Keratinocyte (primary cell): ENCODE results near the gene SNAPC4. TPM values are rescaled to one million over a fixed set of nuclear protein-coding genes. Genes with fewer than 3 reads are reported as not detected.

Experiments used
- DNase-seq: peaks from one replicate; pipeline ENCODE4 v3.0.0-alpha.2; 2011; ENCODE audit warnings: low read depth, missing footprints, low spot score
- FAIRE-seq: peaks from 2 replicates; lab custom pipeline; 2011; peaks lifted over from hg19 to GRCh38; lab: Jason Lieb, UNC
- H2AFZ ChIP-seq: 2 replicates; pipeline ENCODE4 v1.6.0; 2012; ENCODE audit warnings: low read length, control low read depth, inconsistent platforms; ENCODE audit not compliant: control insufficient read depth
- H3K27ac ChIP-seq: 2 replicates; pipeline ENCODE4 v1.5.1; 2011; ENCODE audit warnings: low read length; ENCODE audit not compliant: control insufficient read depth, insufficient read depth
- H3K27me3 ChIP-seq: 3 replicates; pipeline ENCODE4 v1.6.0; 2011; ENCODE audit warnings: low read length; ENCODE audit not compliant: control insufficient read depth, insufficient read depth; ENCODE audit errors: extremely low read depth
- H3K36me3 ChIP-seq, 2 experiments: 2 replicates in 1 of 2; 3 replicates in 1 of 2; pipeline ENCODE4 v1.5.1; 2011; ENCODE audit warnings: low read length in 2 of 2, mild to moderate bottlenecking in 1 of 2; ENCODE audit not compliant: control insufficient read depth in 2 of 2, insufficient read depth in 2 of 2; ENCODE audit errors: extremely low read depth in 1 of 2
- H3K4me1 ChIP-seq: 3 replicates; pipeline ENCODE4 v1.5.1; 2011; ENCODE audit warnings: low read length; ENCODE audit not compliant: control insufficient read depth, insufficient read depth; ENCODE audit errors: extremely low read depth
- H3K4me2 ChIP-seq: 3 replicates; pipeline ENCODE4 v1.6.0; 2011; ENCODE audit warnings: low read depth, low read length; ENCODE audit not compliant: control insufficient read depth, insufficient read depth; ENCODE audit errors: extremely low read depth
- H3K4me3 ChIP-seq, 3 experiments: fragments of 200-600 bp in 1 of 3; sonication (generic) in 1 of 3; 2 replicates in 2 of 3; 3 replicates in 1 of 3; pipeline ENCODE4 v1.5.1; 2011 to 2016; ENCODE audit warnings: low read length in 3 of 3, mild to moderate bottlenecking in 3 of 3, control low read depth in 2 of 3, inconsistent platforms in 1 of 3, low read depth in 1 of 3, mixed read lengths in 1 of 3, mixed run types in 1 of 3, moderate library complexity in 1 of 3; ENCODE audit not compliant: control insufficient read depth in 2 of 3, insufficient read depth in 2 of 3; ENCODE audit errors: extremely low read depth in 1 of 3
- H3K79me2 ChIP-seq: 2 replicates; pipeline ENCODE4 v1.6.0; 2012; ENCODE audit warnings: low read length; ENCODE audit not compliant: control insufficient read depth, insufficient read depth
- H3K9ac ChIP-seq: 3 replicates; pipeline ENCODE4 v1.6.0; 2011; ENCODE audit warnings: low read length; ENCODE audit not compliant: control insufficient read depth, insufficient read depth; ENCODE audit errors: extremely low read depth
- H3K9me1 ChIP-seq: 3 replicates; pipeline ENCODE4 v1.6.0; 2011; ENCODE audit warnings: low read length; ENCODE audit not compliant: control insufficient read depth, insufficient read depth; ENCODE audit errors: extremely low read depth
- H3K9me3 ChIP-seq: 2 replicates; pipeline ENCODE4 v1.5.1; 2012; ENCODE audit warnings: low read depth, low read length; ENCODE audit not compliant: control insufficient read depth
- H4K20me1 ChIP-seq: 3 replicates; pipeline ENCODE4 v1.6.0; 2011; ENCODE audit warnings: low read length; ENCODE audit not compliant: control insufficient read depth, insufficient read depth; ENCODE audit errors: extremely low read depth
- CTCF ChIP-seq, 3 experiments: IDR thresholded peaks in 1 of 3; conservative IDR thresholded peaks in 1 of 3; optimal IDR thresholded peaks in 1 of 3; 2 replicates in 2 of 3; 3 replicates in 1 of 3; pipeline versions ENCODE3 to v1.5.1; 2011; ENCODE audit warnings: low read length in 3 of 3, mild to moderate bottlenecking in 3 of 3, moderate library complexity in 2 of 3, control low read depth in 1 of 3, inconsistent platforms in 1 of 3; ENCODE audit not compliant: insufficient read depth in 2 of 3; ENCODE audit errors: extremely low read depth in 1 of 3
- EZH2 ChIP-seq: IDR thresholded peaks from one replicate; pipeline ENCODE4 v1.6.1; 2012; ENCODE audit warnings: inconsistent platforms, mild to moderate bottlenecking, low read length, moderate library complexity
- dilution Hi-C: fragments of 300-500 bp; cut with MboI; formaldehyde crosslinking; loops from one replicate; pipeline ENCODE4 v1.7.0; 2020; ENCODE audit warnings: low sequenced_read_pairs; ENCODE audit not compliant: extremely low pct_ligation_motif_present
- polyA plus RNA-seq, 5 experiments: library from polyadenylated mRNA; depleted of rRNA in 3 of 5; stranded (reverse) in 3 of 5; stranded (forward) in 1 of 5; unstranded in 1 of 5; fragments of >200 nt; gene quantifications; 1 replicate in 1 of 5; 2 replicates in 3 of 5; 3 replicates in 1 of 5; pipeline versions ENCODE4 v1.2.1 to v1.2.3, GENCODE V29; 2011 to 2012; ENCODE audit warnings: missing spikeins in 2 of 5, low read depth in 1 of 5, low replicate concordance in 1 of 5

The SNAPC4 gene
- polyA plus RNA-seq, 1 donor (not counting 4 experiments of a cell fraction or from before 2014, with no cell fraction given), result 3.6 TPM

GRCh38 chr9:136392538-136393449 lies 7.2 kb downstream of the SNAPC4 start:
- H3K27ac ChIP-seq, result no peak overlapping the region
- peaks cover 15% of the 10 kb centered on the region for H3K79me2 ChIP-seq
- no peaks in the 10 kb centered on the region for H4K20me1 ChIP-seq
- no peak overlapping the region for H3K4me3 ChIP-seq
- H3K4me1 ChIP-seq, result no peaks in the 10 kb centered on the region
- no peaks in the 10 kb centered on the region for H3K9me1 ChIP-seq
- dilution Hi-C loops, result no loop called here
- no peak overlapping the region for H3K4me2 ChIP-seq
- FAIRE-seq, result no peak
- no peaks in the 10 kb centered on the region for H3K27me3 ChIP-seq
- H3K9ac ChIP-seq, result no peak overlapping the region
- H3K9me3 ChIP-seq, result no peaks in the 10 kb centered on the region
- no peak overlapping the region for H2AFZ ChIP-seq
- no peak for DNase-seq
- TF ChIP-seq EZH2 (no peak), CTCF (optimal IDR thresholded peaks at IDR 0.05 in 1 of 3, IDR thresholded peaks at IDR 0.05 in 1 of 3, conservative IDR thresholded peaks at IDR 0.05 in 1 of 3; ENCODE audit: extremely low read depth in 1 of 3, insufficient read depth in 2 of 3, low read length in 3 of 3) (no peak)
- peaks cover 50 to 68% of the 10 kb centered on the region in 2 experiments for H3K36me3 ChIP-seq

DNA sequence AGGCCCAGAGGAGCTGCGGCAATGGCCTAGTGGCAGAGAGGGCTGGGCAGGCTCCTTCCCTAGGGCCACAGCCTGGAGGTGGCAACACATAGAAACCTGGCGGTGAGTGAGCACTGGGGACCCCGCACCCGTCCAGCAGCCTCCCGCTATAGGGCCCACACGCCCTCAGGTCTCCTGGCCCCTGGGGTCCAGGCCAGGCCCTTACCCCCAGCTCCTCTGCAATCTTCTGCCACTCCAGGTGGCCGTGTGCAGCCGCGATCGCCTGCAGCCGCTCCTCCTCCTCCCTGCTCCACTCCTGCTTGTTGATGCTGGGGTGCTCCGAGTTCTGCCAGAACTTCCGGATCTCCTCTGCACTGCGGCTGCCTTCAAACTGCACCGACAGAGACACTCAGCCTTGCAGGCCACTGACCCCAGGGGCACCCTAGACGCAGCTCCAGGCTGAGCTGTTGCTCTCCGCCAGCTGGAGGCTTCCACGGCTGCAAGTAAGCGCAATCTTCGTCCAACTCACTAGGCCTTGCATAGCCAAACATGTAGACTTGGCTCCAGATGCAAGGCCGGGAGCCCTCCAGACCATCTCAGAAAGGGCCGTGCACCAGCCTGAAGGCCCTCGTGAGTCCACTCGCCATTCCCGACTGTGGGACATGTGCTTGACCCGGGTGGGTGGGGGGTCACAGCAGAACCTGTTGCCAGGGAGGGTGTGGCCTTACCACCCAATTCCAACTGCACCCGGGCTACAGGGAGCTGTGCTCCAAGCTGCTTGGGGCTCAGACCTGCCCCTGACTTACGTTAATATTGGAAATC lies 8.0 kb downstream of the SNAPC4 start:
- Histone ChIP-seq H3K9ac (no peak overlapping the region), H3K9me1 (no peaks in the 10 kb centered on the region), H3K79me2 (peaks cover 9% of the 10 kb centered on the region), H4K20me1 (peaks cover 2% of the 10 kb centered on the region), H3K4me1 (no peaks in the 10 kb centered on the region), H3K27ac (no peak overlapping the region), H3K4me3 (no peak overlapping the region), H3K27me3 (no peaks in the 10 kb centered on the region), H2AFZ (no peak overlapping the region), H3K4me2 (no peak overlapping the region), H3K36me3 (peaks cover 54 to 72% of the 10 kb centered on the region in 2 experiments), H3K9me3 (no peaks in the 10 kb centered on the region)
- dilution Hi-C loops, result no loop called here
- FAIRE-seq, result no peak
- DNase-seq, result no peak
- TF ChIP-seq CTCF (optimal IDR thresholded peaks at IDR 0.05 in 1 of 3, IDR thresholded peaks at IDR 0.05 in 1 of 3, conservative IDR thresholded peaks at IDR 0.05 in 1 of 3; ENCODE audit: extremely low read depth in 1 of 3, insufficient read depth in 2 of 3, low read length in 3 of 3), result no peak
- no peak for TF ChIP-seq EZH2
